ENCODE results near the gene SLC51A.

Gene SLC51A

DNA sequence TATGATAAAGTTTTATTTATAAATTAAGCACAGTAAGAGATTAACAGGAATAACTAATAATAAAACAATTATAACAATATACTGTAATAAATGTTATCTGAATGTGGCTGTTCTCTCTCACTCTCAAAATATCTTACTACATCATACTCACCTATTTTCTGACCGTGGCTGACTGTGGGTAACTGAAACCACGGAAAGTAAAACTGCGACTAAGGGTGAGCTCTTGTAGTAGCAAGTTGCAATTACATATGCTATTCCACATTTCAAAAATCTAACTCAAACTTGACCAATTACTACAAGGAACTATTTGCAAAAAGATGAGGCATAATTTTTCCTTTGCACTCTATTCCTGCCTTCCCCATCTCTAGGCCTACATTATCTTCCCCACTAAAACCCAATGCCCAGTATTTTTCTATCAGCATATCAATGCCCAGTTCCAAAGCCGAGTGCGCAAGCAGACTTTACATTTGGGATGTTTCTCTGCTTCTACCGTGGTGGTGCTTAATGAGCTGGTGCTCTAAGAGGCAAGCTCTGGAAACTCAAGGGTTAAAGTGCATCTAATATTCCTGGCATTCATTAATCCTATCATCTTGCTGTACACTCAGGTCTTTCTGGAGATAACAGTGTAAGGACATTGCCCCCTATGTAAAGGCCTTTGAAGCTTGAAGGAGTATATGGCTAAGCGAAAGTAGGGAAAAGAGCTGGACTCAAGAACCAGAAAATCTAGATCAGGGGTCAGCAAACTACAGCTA, 64.5 kb downstream of the SLC51A start:
- TF ChIP-seq, protein P1, sequence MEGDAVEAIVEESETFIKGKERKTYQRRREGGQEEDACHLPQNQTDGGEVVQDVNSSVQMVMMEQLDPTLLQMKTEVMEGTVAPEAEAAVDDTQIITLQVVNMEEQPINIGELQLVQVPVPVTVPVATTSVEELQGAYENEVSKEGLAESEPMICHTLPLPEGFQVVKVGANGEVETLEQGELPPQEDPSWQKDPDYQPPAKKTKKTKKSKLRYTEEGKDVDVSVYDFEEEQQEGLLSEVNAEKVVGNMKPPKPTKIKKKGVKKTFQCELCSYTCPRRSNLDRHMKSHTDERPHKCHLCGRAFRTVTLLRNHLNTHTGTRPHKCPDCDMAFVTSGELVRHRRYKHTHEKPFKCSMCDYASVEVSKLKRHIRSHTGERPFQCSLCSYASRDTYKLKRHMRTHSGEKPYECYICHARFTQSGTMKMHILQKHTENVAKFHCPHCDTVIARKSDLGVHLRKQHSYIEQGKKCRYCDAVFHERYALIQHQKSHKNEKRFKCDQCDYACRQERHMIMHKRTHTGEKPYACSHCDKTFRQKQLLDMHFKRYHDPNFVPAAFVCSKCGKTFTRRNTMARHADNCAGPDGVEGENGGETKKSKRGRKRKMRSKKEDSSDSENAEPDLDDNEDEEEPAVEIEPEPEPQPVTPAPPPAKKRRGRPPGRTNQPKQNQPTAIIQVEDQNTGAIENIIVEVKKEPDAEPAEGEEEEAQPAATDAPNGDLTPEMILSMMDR (IDR thresholded peaks at IDR 0.05; ENCODE audit: insufficient read depth, low read depth, low read length, missing control alignments): no peak
- DNase-seq (ENCODE audit: low read depth): peak; percentile 80
- no peak overlapping the region for H3K4me3 ChIP-seq (ENCODE audit: low read depth, low read length)

DNA sequence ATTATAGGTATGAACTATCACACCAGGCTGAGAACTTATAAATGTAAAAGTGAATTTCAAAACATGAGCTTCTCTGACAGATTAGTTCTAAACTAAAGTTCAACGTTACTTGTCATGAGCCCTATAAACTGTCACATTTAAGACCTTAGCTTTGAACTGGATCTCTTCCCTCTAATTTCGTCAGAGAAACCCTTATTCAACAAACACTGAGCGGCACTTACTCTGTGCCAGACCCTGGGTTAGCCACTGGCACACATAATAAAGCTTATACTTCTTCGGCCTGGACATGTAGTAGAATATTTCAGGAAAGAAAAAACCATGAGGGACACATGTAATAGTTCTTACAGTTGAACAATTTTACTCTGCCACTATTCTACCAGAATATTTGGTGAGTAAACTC, 65.6 kb downstream of the SLC51A start:
- TF ChIP-seq, protein P1 (IDR thresholded peaks at IDR 0.05; ENCODE audit: insufficient read depth, low read depth, low read length, missing control alignments): no peak
- no peak overlapping the region for H3K4me3 ChIP-seq (ENCODE audit: low read depth, low read length)
- DNase-seq (ENCODE audit: low read depth): no peak
